ENCODE data around the gene DIP2C.

The DIP2C gene

GRCh38 chr10:494556-494955 is 194.9 kb downstream of the DIP2C start:
- no peak for DNase-seq (ENCODE audit: low spot score)

GRCh38 chr10:494149-494542 is 195.3 kb downstream of the DIP2C start:
- no peak for DNase-seq (ENCODE audit: low spot score)

DNA sequence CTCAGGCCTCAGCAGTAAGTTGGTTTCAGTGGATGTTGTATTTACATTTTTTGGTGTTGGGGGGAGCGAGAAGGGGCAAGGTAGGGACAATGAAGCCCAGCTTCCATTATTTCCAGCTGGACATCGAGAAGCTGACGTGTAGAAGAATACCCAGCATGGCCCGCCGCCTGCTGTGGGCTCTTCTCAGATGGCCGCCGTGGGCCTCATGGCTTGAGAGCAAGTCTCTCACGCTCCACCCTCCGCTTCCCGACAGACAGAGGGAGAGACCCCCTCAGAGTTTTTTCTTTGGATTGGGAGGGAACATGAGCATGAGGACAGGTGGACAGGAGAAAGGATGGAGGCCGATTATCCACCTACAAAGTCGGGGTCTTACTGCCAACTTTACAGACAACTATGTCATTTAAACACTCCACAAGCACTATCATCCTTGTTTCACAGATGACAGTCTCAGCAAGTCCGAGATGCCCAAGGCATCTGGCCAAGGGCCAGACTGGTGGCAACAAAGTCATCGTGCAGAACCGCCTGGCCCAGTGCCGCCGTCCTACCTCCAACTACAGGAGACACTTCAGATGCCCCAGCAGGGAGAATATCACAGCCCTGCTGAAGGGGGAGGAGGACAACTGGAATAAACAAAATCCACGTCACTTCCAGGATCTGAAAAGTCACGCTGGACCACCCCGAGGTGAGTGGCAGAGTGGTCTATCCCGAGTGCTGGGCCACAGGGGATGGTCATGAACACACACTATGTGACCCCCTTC is 195.9 kb downstream of the DIP2C start:
- DNase-seq (ENCODE audit: low spot score), result no peak

DNA sequence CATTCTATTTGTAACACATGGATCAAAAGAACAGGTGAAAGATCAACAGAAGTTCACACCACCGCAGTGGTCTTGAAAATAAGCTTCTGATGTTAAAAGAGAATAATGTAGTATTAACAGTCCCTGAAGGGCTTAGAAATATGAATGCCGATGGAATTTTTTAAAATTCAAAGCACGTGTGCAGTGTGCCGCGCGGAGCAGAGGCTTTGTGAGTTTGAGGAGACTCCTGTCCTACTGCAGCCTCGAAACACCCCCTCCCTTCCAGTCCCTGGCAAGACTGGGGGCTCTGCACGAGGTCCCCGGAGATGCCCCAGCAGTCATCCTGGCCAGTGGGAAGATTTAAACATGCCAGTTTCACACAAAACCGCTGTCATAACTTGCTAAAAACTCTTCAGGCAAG is 196.6 kb downstream of the DIP2C start:
- DNase-seq (ENCODE audit: low spot score), result no peak

DNA sequence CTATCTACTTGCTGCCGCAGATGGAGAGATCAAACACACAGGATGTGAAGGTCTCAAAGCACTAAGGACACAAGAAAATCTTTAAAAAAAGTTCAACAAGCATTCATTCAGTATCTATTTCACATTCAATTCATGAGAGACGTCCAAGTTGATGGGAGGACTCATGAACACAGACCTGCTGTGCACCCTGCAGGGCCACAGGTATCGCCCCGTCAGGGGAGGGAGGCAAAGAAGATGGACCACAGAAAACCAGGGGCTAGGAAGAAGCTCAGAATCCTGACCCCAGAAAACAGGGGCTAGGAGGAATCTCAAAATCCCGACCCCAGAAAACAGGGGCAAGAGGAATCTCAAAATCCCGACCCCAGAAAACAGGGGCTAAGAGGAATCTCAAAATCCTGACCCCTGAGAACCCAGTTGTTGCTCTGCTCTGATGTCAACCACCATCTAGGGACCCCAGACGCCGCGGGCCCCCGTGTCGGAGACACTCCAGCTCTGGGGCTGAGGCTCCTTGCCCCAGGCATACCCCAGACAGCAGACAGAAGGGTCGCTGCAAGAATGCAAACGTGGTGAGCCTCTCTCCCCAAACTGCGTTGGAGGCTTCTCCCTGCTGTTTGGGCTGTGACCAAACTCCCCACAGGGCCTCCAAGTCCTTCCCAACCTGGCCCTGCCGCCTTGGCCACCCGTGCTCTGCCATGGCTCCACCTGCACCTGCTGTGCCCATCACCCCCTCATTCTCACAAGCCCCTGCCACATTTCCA is 197.6 kb downstream of the DIP2C start:
- no peak for DNase-seq (ENCODE audit: low spot score)

DNA sequence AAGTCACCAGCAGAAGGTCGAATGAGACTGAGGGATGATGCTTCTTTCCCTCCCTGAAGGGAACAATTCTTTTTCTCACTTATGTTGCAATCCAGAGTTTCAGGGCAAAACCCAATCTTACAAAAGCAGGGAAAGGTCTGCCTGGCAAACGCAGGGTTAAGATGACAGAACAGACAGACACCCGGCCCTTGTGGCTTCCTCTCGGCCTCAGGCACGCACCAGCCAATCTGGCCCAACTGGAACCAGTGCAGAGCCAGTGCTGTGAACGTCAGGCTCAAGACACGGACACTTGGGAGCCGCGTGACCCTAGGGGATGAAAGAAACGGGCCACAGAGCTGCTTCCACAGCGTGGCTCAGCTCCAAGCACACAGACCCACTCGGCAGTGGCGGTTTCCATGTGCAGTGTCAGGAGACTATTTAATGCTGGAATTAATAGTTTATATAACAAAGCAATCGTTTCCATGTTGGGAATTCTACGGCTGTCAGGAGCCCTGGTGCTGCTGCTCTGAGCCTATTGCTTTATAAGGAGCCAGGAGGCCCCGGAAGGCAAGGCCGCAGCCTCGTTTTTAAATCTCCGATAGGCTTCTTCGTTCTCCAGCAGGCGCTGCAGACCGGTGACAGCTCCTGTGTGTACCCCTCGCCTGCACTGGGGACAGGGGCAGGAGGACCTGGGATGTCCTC is 198.4 kb downstream of the DIP2C start:
- DNase-seq (ENCODE audit: low spot score), result no peak

DNA sequence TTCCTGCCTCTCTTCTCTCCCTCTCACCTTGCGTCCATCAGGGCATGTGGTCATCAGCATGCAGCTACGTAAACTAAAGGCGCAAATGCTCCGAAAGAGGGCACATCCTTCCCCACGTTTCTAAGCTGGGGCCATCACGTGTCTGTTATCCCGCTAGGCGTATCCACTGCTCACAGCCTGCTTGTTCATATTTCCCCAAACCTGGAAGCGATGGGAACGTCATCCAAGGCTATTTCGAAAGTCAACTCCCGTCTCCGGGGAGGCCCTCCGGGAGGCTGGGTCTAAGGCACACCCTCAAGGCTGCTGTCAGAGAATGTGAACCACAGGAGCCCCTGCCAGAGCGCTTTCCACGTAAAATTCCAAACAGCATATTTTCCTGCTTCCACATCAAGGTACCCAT is 199.2 kb downstream of the DIP2C start:
- DNase-seq (ENCODE audit: low spot score), result no peak

DNA sequence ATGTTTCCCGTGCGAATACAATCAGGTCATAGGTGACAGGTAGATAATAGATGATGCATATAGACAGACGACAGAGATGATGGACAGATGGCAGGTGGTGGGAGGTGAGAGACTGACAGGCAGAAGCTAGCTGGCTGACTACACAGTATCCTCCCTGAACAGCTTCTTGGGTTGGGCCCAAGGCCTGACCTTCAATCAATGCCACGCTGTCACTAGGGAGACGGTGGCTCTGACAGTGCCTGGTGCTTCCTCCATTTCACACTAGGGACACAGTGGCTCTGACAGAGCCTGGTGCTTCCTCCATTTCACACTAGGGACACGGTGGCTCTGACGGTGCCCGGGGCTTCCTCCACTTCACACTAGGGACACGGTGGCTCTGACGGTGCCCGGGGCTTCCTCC is 200.1 kb downstream of the DIP2C start:
- no peak for DNase-seq (ENCODE audit: low spot score)

GRCh38 chr10:488933-489215 is 200.6 kb downstream of the DIP2C start:
- DNase-seq (ENCODE audit: low spot score), result no peak

DNA sequence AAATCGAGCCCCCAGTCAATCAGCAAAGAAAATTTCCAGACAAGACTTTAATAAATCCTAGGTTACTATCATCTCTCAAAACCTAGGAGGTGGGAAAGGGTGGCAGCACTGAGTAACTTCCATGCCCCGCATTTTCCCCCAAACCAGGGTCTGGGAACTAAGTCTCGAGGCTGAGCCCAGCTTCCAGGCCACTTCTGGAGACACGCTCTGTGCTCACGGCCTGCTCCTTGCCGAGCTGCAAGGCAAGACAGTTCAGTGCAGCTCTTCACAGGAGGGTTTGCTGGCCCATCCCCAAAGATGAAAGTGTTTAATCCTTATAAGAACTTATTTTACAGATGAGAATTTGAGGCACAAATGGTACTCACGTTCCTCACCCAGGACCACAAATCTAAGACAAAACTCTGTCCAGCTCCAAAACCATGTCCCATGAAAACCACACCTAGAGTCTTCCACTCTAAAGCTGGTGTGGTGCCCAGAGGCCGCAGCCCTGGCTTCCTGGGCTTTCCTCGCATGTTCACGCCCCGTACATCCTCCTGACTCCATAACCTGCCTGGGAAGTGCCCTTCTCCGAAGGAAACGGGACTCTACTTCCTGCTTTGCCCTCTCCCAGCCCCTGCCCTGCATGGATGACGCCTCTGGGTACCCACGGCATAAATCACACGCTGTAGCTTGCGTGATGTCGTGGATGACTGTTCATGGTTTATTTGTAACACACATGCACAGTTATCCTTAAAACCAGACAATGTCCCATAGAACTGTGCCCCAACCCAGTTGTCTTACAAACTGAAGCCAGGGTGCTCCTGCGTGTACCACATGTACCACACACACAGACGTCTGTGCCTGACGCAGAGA is 201.2 kb downstream of the DIP2C start:
- no peak for DNase-seq (ENCODE audit: low spot score)

GRCh38 chr10:486666-487322 is 202.7 kb downstream of the DIP2C start:
- DNase-seq (ENCODE audit: low spot score), result no peak

DNA sequence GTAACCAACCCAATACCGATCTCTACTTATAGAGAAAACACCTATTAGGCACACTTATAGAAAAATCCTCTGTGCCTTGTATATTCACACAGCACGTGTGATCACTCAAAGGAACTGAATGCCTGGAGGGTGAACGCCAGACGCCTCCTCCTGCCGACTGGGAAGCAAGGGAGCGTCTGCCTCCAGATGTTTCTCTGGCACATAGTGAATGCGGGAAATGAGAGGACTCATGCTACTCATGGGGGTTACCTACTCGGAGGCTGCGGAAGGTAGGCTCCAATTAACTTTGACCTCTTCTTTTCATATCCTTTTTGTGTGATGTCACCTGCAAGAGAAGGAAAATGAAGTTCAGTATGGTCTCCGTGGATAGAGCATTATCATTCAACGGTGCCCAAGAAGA is 203.3 kb downstream of the DIP2C start:
- DNase-seq (ENCODE audit: low spot score), result no peak

- no peak for DNase-seq (ENCODE audit: low spot score)
Observed at GRCh38 chr10:485776-486175, 203.7 kb downstream of the DIP2C start.

DNA sequence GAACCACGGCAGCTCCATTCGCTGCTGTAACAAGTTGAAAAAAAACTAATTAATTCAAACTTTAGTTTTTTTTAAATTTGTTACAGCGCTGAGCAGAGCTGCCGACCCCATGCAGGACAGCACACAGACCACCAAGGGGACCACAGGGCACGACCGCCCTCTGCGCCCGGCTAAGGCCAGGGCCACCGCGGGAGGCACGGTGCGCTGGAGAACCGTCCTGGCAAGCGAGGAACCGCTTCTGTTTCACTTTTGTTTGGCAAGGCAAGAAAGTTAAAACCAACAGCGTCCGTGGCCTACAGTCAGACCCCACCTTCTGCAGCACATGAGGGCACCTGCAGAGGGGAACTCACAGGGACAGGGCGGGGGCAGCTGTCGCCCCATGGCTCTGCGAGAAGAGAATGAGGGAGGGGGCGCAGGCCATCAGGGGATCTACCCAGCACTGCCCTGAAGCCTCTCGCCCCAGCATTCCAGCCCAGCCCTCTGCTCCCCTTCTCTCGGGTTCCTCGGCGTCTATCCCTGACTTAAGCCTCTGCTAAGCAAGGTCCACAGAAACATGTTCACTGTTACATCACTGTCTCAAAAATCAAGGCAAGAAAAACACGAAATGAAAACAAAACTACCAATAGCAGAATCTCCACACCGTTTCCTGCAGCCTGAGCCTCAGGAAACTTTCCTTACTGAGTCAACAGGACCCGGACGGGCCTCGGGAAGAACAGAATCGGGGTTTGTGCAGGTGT is 204.4 kb downstream of the DIP2C start:
- no peak for DNase-seq (ENCODE audit: low spot score)

DNA sequence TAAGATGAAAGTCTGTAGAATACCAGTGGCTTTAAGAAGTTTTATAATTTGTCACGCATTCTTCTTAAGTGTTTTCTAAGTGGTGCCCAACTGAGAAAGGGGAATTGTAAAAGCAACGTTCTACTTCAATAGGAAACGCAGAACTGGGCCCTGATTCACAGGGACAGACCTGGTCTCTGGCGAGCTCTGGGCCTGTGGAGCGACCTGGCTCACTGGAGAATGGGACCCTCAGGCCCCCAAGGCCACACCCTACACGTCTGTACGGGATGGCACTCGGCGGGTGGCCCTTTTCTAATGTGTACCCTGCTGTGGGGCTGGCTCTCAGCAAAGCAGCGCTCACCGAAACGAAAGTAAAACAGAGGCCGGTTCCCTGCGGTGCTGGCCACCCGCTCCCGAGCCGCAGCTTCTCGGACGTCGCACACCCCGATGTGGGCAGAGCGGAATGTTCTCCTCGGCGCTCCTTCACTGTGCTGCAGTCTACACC is 205.0 kb downstream of the DIP2C start:
- DNase-seq (ENCODE audit: low spot score), result no peak

- no peak for DNase-seq (ENCODE audit: low spot score)
Observed at GRCh38 chr10:483261-483660, 206.2 kb downstream of the DIP2C start.

GRCh38 chr10:482848-483247 is 206.6 kb downstream of the DIP2C start:
- no peak for DNase-seq (ENCODE audit: low spot score)

DNA sequence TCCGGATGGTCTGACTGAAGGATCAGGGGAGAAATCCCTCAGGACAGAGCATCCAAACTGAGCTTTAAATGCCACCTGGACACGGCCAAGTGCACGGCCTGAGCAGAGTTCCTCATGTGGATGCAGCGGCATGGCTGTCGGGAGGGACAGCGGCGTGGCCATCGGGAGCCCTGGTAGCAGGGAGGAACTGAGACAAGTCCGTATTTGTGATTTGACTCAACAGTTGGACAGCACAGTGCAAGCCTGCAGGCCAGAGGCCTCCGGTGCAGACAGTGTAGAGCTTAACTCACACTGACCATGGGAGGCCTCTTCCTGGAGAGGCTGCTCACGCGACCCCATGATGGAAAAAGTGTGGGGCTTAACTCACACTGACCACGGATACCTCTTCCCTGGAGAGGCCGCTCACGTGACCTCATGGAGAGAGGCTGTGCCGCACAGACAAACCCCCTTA is 207.4 kb downstream of the DIP2C start:
- DNase-seq (ENCODE audit: low spot score), result no peak

DNA sequence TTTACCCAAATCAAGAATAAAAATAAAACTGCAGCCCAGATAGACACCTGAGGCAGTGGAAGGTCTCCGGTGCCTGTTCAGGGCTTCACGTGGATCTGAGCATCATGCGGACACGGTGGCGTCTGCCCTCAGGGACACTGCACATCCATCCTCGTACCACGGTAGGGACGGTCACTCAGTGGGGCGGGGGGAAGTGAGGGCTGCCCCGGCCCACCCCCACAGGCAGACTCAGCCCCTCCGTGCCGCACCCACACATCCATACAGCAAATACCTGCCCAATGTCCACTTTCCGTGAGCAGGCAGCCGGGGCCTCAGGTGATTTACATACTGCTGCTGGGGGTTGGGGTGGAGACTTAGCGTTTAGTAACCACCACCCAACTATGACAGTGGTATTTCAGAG is 207.8 kb downstream of the DIP2C start:
- DNase-seq (ENCODE audit: low spot score), result no peak

DNA sequence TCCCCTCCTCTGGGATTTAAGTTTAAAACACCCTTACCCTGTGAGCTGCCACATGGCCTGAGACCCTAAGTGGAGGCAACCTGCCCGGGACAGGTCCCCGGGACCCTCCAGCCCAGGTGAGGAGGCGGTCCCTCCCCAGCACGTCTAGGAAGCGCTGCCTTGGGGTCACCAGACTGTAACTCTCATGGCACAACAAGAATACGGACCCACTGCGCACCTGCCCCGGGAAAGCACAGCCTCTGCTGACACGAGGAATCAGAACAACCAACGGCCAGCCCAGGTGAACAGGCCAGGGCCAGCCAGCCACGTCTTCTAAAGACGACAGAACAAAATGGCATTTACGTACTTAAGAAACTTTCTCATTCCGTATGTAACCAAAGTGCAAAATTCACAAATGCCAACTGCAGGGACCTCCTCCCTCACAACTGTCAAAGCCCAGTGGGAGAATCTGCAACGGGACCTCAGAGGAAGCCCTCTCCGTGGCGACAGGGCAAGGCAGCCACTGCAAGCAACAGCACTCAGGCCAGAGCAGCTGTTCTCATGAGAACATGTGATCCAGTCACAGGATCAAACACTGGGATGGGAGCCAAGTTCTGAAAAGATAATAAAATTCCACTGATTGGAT is 208.4 kb downstream of the DIP2C start:
- DNase-seq (ENCODE audit: low spot score), result no peak
